AG04449 (cell line): Measurements from ENCODE around the gene GNG11.
A peak's percentile ranks its signal among the peaks of the same experiment; 100 is the strongest.

Source experiments
- CTCF ChIA-PET: fragments of 350-600 bp; formaldehyde crosslinking; extraction: SDS; loops from one replicate; lab custom pipeline; 2021; ENCODE audit warnings: antibody characterized with exemption; lab: Yijun Ruan, JAX
- POLR2A ChIA-PET: fragments of 400-600, 350-600 bp; formaldehyde crosslinking; extraction: SDS; loops from one replicate; lab custom pipeline; 2020; ENCODE audit warnings: antibody characterized with exemption, inconsistent platforms; lab: Yijun Ruan, JAX
- DNase-seq: peaks from one replicate; pipeline ENCODE4 v3.0.0-alpha.2; 2010; ENCODE audit warnings: low read depth, low spot score
- H3K4me3 ChIP-seq: 2 replicates; pipeline ENCODE4 v1.5.1; 2011; ENCODE audit warnings: low read depth, mild to moderate bottlenecking, control low read depth, low read length
- TF ChIP-seq, protein P1 (sequence below): IDR thresholded peaks from one replicate; pipeline ENCODE4 v1.5.1; 2011; ENCODE audit warnings: mild to moderate bottlenecking, moderate library complexity, low read length, control low read depth, inconsistent platforms; ENCODE audit not compliant: insufficient read depth; ENCODE audit errors: missing control alignments

GNG11 gene

GRCh38 chr7:93883078-93883916 is 38.2 kb upstream of the GNG11 start:
- ChIA-PET CTCF (interaction anchor here (0.7 kb wide), 1 partner anchor 19 kb away, joined by 3 read pairs; no protein-coding TSS in a partner anchor), POLR2A (no interaction called here)
- H3K4me3 ChIP-seq: no peak overlapping the region
- TF ChIP-seq, protein P1, sequence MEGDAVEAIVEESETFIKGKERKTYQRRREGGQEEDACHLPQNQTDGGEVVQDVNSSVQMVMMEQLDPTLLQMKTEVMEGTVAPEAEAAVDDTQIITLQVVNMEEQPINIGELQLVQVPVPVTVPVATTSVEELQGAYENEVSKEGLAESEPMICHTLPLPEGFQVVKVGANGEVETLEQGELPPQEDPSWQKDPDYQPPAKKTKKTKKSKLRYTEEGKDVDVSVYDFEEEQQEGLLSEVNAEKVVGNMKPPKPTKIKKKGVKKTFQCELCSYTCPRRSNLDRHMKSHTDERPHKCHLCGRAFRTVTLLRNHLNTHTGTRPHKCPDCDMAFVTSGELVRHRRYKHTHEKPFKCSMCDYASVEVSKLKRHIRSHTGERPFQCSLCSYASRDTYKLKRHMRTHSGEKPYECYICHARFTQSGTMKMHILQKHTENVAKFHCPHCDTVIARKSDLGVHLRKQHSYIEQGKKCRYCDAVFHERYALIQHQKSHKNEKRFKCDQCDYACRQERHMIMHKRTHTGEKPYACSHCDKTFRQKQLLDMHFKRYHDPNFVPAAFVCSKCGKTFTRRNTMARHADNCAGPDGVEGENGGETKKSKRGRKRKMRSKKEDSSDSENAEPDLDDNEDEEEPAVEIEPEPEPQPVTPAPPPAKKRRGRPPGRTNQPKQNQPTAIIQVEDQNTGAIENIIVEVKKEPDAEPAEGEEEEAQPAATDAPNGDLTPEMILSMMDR: no peak
- no peak for DNase-seq

DNA sequence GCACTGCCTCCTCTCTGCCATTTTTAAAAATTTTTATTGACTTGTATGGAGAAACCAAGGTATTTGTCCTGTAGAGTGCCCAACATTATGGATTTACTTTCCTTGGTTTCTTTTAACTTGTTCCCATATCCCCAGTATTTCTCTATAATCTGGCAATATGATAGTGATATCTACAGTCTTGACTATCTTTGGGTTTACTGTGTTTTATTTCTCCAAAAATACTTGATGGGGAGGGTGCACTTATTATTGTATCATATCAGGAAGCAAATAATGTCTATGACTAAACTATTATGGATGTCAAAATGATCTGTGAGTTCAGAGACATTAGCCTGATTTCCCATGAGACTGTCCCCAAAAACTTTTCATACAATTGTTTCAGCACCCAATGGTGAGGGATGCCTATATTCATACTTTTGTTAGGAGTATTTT is 37.6 kb upstream of the GNG11 start:
- CTCF ChIA-PET: no interaction called here
- no peak overlapping the region for H3K4me3 ChIP-seq
- DNase-seq: no peak
- TF ChIP-seq, protein P1: no peak
- POLR2A ChIA-PET: no interaction called here

- DNase-seq: no peak
- TF ChIP-seq, protein P1: no peak
- POLR2A ChIA-PET: no interaction called here
- CTCF ChIA-PET: no interaction called here
- no peak overlapping the region for H3K4me3 ChIP-seq
Observed at GRCh38 chr7:93884541-93884940, 37.0 kb upstream of the GNG11 start.

DNA sequence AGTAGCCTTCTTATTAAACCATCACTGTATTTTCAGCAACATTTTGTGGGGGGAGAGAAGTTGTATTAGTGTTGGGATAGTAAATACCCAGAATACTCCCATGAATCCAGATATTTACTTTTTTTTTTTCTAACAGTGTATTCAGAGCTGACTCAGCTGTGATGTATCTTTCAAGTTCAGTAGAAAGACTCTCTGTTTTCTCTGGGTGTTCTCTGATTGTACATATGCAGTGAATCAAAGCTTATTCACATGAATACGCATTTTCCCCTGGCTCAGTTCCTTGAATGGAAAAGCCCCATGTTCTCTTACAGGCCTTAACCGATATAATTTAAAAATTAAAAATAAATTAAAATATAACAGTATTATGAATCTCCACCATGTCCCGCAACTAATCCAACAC is 32.3 kb upstream of the GNG11 start:
- H3K4me3 ChIP-seq: no peak overlapping the region
- no peak for DNase-seq
- CTCF ChIA-PET: interaction anchor here (1.1 to 6.6 kb wide), 5 partner anchors 13 to 286 kb away, joined by 3 to 73 read pairs (median 4); no protein-coding TSS in a partner anchor
- POLR2A ChIA-PET: interaction anchor here (0.9 kb wide), 1 partner anchor 171 kb away, joined by 3 read pairs; no protein-coding TSS in a partner anchor
- TF ChIP-seq, protein P1: no peak

- DNase-seq: no peak
- H3K4me3 ChIP-seq: peak overlapping the region; percentile 70
- CTCF ChIA-PET: interaction anchor here (0.8 to 6.6 kb wide), 9 partner anchors 12 to 333 kb away, joined by 3 to 73 read pairs (median 3); no protein-coding TSS in a partner anchor
- POLR2A ChIA-PET: interaction anchor here (0.9 kb wide), 1 partner anchor 171 kb away, joined by 3 read pairs; no protein-coding TSS in a partner anchor
- TF ChIP-seq, protein P1: no peak
Observed at GRCh38 chr7:93890041-93890463, 31.5 kb upstream of the GNG11 start.
